HEK293 (cell line): ENCODE results near the gene SLC6A1.
A peak's percentile ranks its signal among the peaks of the same experiment; 100 is the strongest.

Experiments used
- CTCF ChIA-PET: fragments of 350-600 bp; formaldehyde crosslinking; extraction: SDS; loops from one replicate; lab custom pipeline; 2021; ENCODE audit warnings: antibody characterized with exemption; lab: Yijun Ruan, JAX
- POLR2A ChIA-PET: fragments of 300-600 bp; formaldehyde crosslinking; extraction: SDS; loops from one replicate; lab custom pipeline; 2020; ENCODE audit warnings: antibody characterized with exemption, inconsistent platforms; lab: Yijun Ruan, JAX
- H3K27ac ChIP-seq: fragments of 200-500 bp; sonication (Bioruptor generic); 2 replicates; pipeline ENCODE4 v1.5.1; 2014; ENCODE audit warnings: low read depth, low read length, control low read depth, inconsistent platforms; ENCODE audit errors: extremely low read depth
- H3K36me3 ChIP-seq, 2 experiments: fragments of 200-500 bp in 1 of 2; sonication (Bioruptor generic) in 1 of 2; 1 replicate in 1 of 2; 2 replicates in 1 of 2; pipeline ENCODE4 v1.5.1; 2014 to 2017; ENCODE audit warnings: inconsistent platforms in 2 of 2, low read length in 2 of 2; ENCODE audit not compliant: control insufficient read depth in 2 of 2, insufficient read depth in 1 of 2
- H3K4me1 ChIP-seq: fragments of 200-500 bp; sonication (Bioruptor generic); 2 replicates; pipeline ENCODE4 v1.5.1; 2014; ENCODE audit warnings: mild to moderate bottlenecking, low read length, inconsistent platforms; ENCODE audit not compliant: control insufficient read depth, insufficient read depth
- H3K4me3 ChIP-seq: 2 replicates; pipeline ENCODE4 v1.5.1; 2011; ENCODE audit warnings: low read depth, mild to moderate bottlenecking, control low read depth, low read length, moderate library complexity
- H3K9me3 ChIP-seq: fragments of 200-500 bp; sonication (Bioruptor generic); 2 replicates; pipeline ENCODE4 v1.5.1; 2014; ENCODE audit warnings: low read depth, low read length, inconsistent platforms; ENCODE audit not compliant: control insufficient read depth, insufficient read depth
- ATF2 ChIP-seq: fragments of 450-650 bp; formaldehyde crosslinking; IDR thresholded peaks from 2 replicates; pipeline ENCODE4 v1.5.1; 2016; ENCODE audit warnings: missing biosample characterization, missing genetic modification characterization, low read depth
- EGR2 ChIP-seq: fragments of 450-650 bp; formaldehyde crosslinking; IDR thresholded peaks from 2 replicates; pipeline ENCODE4 v1.5.1; 2016; ENCODE audit warnings: low read depth, missing biosample characterization, missing genetic modification characterization
- KLF1 ChIP-seq: fragments of 450-650 bp; formaldehyde crosslinking; IDR thresholded peaks from 2 replicates; pipeline ENCODE4 v1.5.1; 2016; ENCODE audit warnings: missing biosample characterization, missing genetic modification characterization
- OVOL3 ChIP-seq: fragments of 450-650 bp; formaldehyde crosslinking; IDR thresholded peaks from 2 replicates; pipeline ENCODE4 v1.5.1; 2016; ENCODE audit warnings: missing biosample characterization, missing genetic modification characterization
- SALL2 ChIP-seq: fragments of 450-650 bp; formaldehyde crosslinking; IDR thresholded peaks from 2 replicates; pipeline ENCODE4 v1.5.0; 2017; ENCODE audit warnings: missing biosample characterization, mild to moderate bottlenecking, missing genetic modification characterization, borderline replicate concordance
- ZBTB17 ChIP-seq: fragments of 450-650 bp; formaldehyde crosslinking; IDR thresholded peaks from 2 replicates; pipeline ENCODE4 v1.5.1; 2016; ENCODE audit warnings: missing biosample characterization, missing genetic modification characterization
- ZNF112 ChIP-seq: fragments of 450-650 bp; formaldehyde crosslinking; IDR thresholded peaks from 2 replicates; pipeline ENCODE4 v1.5.0; 2017; ENCODE audit warnings: missing biosample characterization, missing genetic modification characterization
- ZNF133 ChIP-seq: fragments of 450-650 bp; formaldehyde crosslinking; IDR thresholded peaks from 2 replicates; pipeline ENCODE4 v1.5.1; 2016; ENCODE audit warnings: missing biosample characterization, missing genetic modification characterization
- ZNF24 ChIP-seq: fragments of 450-650 bp; formaldehyde crosslinking; IDR thresholded peaks from 2 replicates; pipeline ENCODE4 v1.5.1; 2016; ENCODE audit warnings: missing biosample characterization, missing genetic modification characterization
- ZNF335 ChIP-seq: fragments of 450-650 bp; formaldehyde crosslinking; conservative IDR thresholded peaks from 2 replicates; pipeline ENCODE4 v1.5.1; 2016; ENCODE audit warnings: missing biosample characterization, missing genetic modification characterization
- ZNF366 ChIP-seq: fragments of 450-650 bp; formaldehyde crosslinking; conservative IDR thresholded peaks from 2 replicates; pipeline ENCODE4 v1.5.1; 2016; ENCODE audit warnings: missing biosample characterization, missing genetic modification characterization
- ZNF398 ChIP-seq: fragments of 450-650 bp; formaldehyde crosslinking; IDR thresholded peaks from 2 replicates; pipeline ENCODE4 v1.5.1; 2017; ENCODE audit warnings: missing biosample characterization, missing genetic modification characterization
- ZNF416 ChIP-seq: fragments of 450-650 bp; formaldehyde crosslinking; IDR thresholded peaks from 2 replicates; pipeline ENCODE4 v1.5.1; 2016; ENCODE audit warnings: missing biosample characterization, missing genetic modification characterization
- ZNF423 ChIP-seq: fragments of 450-650 bp; formaldehyde crosslinking; IDR thresholded peaks from 2 replicates; pipeline ENCODE4 v1.5.1; 2016; ENCODE audit warnings: missing biosample characterization, missing genetic modification characterization
- ZNF48 ChIP-seq: fragments of 450-650 bp; formaldehyde crosslinking; IDR thresholded peaks from 2 replicates; pipeline ENCODE4 v1.5.1; 2016; ENCODE audit warnings: missing biosample characterization, missing genetic modification characterization
- ZNF518A ChIP-seq: fragments of 450-650 bp; formaldehyde crosslinking; conservative IDR thresholded peaks from 2 replicates; pipeline ENCODE4 v1.5.1; 2016; ENCODE audit warnings: low read depth, missing biosample characterization, missing genetic modification characterization
- ZNF530 ChIP-seq: fragments of 450-650 bp; formaldehyde crosslinking; IDR thresholded peaks from 2 replicates; pipeline ENCODE4 v1.5.1; 2016; ENCODE audit warnings: low read depth, missing biosample characterization, missing genetic modification characterization
- ZNF596 ChIP-seq: fragments of 450-650 bp; IDR thresholded peaks from 2 replicates; pipeline ENCODE4 v1.5.0; 2018; ENCODE audit warnings: missing biosample characterization, mild to moderate bottlenecking, missing genetic modification characterization, moderate library complexity
- ZNF692 ChIP-seq: fragments of 450-650 bp; formaldehyde crosslinking; IDR thresholded peaks from 2 replicates; pipeline ENCODE4 v1.5.1; 2016; ENCODE audit warnings: missing biosample characterization, missing genetic modification characterization
- ZSCAN18 ChIP-seq: fragments of 450-650 bp; formaldehyde crosslinking; IDR thresholded peaks from 2 replicates; pipeline ENCODE4 v1.5.1; 2016; ENCODE audit warnings: missing biosample characterization, missing genetic modification characterization

SLC6A1 gene

GRCh38 chr3:10951295-10951926 lies 41.1 kb upstream of the SLC6A1 start:
- TF ChIP-seq EGR2 (tag by site-specific recombination) (peak; percentile 59; the same call in 1 of the 2 replicates), ZNF530 (tag by site-specific recombination) (no peak), ZNF398 (tag by site-specific recombination) (peak; percentile 42; the same call in 1 of the 2 replicates), ZNF335 (tag by site-specific recombination) (peak; percentile 25; the same call in 1 of the 2 replicates)
- no peak overlapping the region for H3K27ac ChIP-seq
- no peak overlapping the region for H3K4me3 ChIP-seq
- no peaks in the 10 kb centered on the region for H3K9me3 ChIP-seq
- ChIA-PET CTCF (interaction anchor here (0.6 to 11.2 kb wide), 17 partner anchors 8 to 1807 kb away, joined by 3 to 142 read pairs (median 4); no protein-coding TSS in a partner anchor), POLR2A (no interaction called here)
- no peaks in the 10 kb centered on the region for H3K36me3 ChIP-seq
- no peaks in the 10 kb centered on the region for H3K4me1 ChIP-seq

- H3K36me3 ChIP-seq = no peaks in the 10 kb centered on the region
- H3K4me1 ChIP-seq = no peaks in the 10 kb centered on the region
- H3K4me3 ChIP-seq = no peak overlapping the region
- no peak overlapping the region for H3K27ac ChIP-seq
- ChIA-PET POLR2A (no interaction called here), CTCF (interaction anchor here (0.5 to 4.3 kb wide), 4 partner anchors 8 to 383 kb away, joined by 3 to 17 read pairs (median 8); no protein-coding TSS in a partner anchor)
- no peaks in the 10 kb centered on the region for H3K9me3 ChIP-seq
- no peak for TF ChIP-seq OVOL3
- no peak for TF ChIP-seq KLF1 (tag by site-specific recombination)
- no peak for TF ChIP-seq ZSCAN18 (tag by site-specific recombination)
- no peak for TF ChIP-seq ZNF518A (tag by site-specific recombination)
- no peak for TF ChIP-seq ZNF423 (tag by site-specific recombination)
- TF ChIP-seq ZNF48 (tag by site-specific recombination) = no peak
- TF ChIP-seq ZNF366 = no peak
- no peak for TF ChIP-seq ZBTB17
Observed at GRCh38 chr3:10952525-10952924, 40.0 kb upstream of the SLC6A1 start.

GRCh38 chr3:10954740-10955139 lies 37.8 kb upstream of the SLC6A1 start:
- no peak overlapping the region for H3K4me3 ChIP-seq
- no peak overlapping the region for H3K27ac ChIP-seq
- POLR2A ChIA-PET = no interaction called here
- peaks cover 2% of the 10 kb centered on the region; the same call in 1 of the 2 replicates for H3K4me1 ChIP-seq
- H3K36me3 ChIP-seq = no peaks in the 10 kb centered on the region
- CTCF ChIA-PET = interaction anchor here (0.6 to 4.3 kb wide), 6 partner anchors 8 to 196 kb away, joined by 3 to 17 read pairs (median 5); no protein-coding TSS in a partner anchor
- H3K9me3 ChIP-seq = no peaks in the 10 kb centered on the region
- no peak for TF ChIP-seq ZNF133 (tag by site-specific recombination)
- no peak for TF ChIP-seq ZNF416 (tag by site-specific recombination)
- TF ChIP-seq SALL2 (tag by site-specific recombination) = no peak
- no peak for TF ChIP-seq ZNF24 (tag by site-specific recombination)
- TF ChIP-seq ZNF423 (tag by site-specific recombination) = no peak
- no peak for TF ChIP-seq ZNF596 (tag by site-specific recombination)
- TF ChIP-seq ATF2 = no peak
- no peak for TF ChIP-seq ZNF692 (tag by site-specific recombination)
- TF ChIP-seq ZNF112 (tag by site-specific recombination) = no peak
